HepG2 (cell line): Measurements from ENCODE around the gene MPC1. TPM values are rescaled to one million over a fixed set of nuclear protein-coding genes. Genes with fewer than 3 reads are reported as not detected.

Experiments used
- ATAC-seq: fragments of 200-7000 bp; cut with Tn5 transposase; 3 replicates; pipeline ENCODE4 v1.9.1; 2020; ENCODE audit warnings: mild to moderate bottlenecking, moderate library complexity
- BruUV-seq: library from RNA; stranded (reverse); fragments of 400-500 nt; replicated peaks from 2 replicates; lab custom pipeline; 2021; lab: Mats Ljungman, UMichigan
- CTCF ChIA-PET: fragments of 300-600 bp; formaldehyde crosslinking; extraction: SDS; loops from one replicate; lab custom pipeline; 2021; ENCODE audit warnings: low total read pairs, inconsistent platforms, low intra/inter-chr PET ratio; lab: Yijun Ruan, JAX
- POLR2A ChIA-PET: fragments of 350-600 bp; sonication (Branson Sonifier 250); formaldehyde crosslinking; loops from one replicate; lab custom pipeline; 2020; ENCODE audit warnings: antibody characterized with exemption, inconsistent platforms; lab: Yijun Ruan, JAX
- DNase-seq: peaks from one replicate; pipeline ENCODE4 v3.0.0-alpha.2; 2015; ENCODE audit warnings: low spot score
- FAIRE-seq: peaks from 3 replicates; lab custom pipeline; 2011; peaks lifted over from hg19 to GRCh38; lab: Jason Lieb, UNC
- H2AFZ ChIP-seq: one replicate; pipeline ENCODE4 v1.6.1; 2011; ENCODE audit warnings: low read length, inconsistent platforms
- H3K27ac ChIP-seq: fragments of 300-600 bp; 3 replicates; pipeline ENCODE4 v1.8.0; 2011; ENCODE audit warnings: mixed run types, mild to moderate bottlenecking, mixed read lengths, low read length, inconsistent platforms; ENCODE audit not compliant: insufficient read depth; ENCODE audit errors: extremely low read length
- H3K27me3 ChIP-seq, 2 experiments: fragments of 200-600 bp in 1 of 2; 2 replicates in 1 of 2; 3 replicates in 1 of 2; pipeline versions ENCODE4 v1.6.0 to v1.8.0; 2011; ENCODE audit warnings: low read length in 2 of 2, mild to moderate bottlenecking in 2 of 2, moderate library complexity in 2 of 2, inconsistent platforms in 1 of 2; ENCODE audit not compliant: insufficient read depth in 2 of 2, control insufficient read depth in 1 of 2
- H3K36me3 ChIP-seq, 2 experiments: fragments of 200-600 bp in 1 of 2; replicated peaks in 1 of 2; 2 replicates in 1 of 2; 3 replicates in 1 of 2; pipeline versions ENCODE4 v1.5.1 to v1.8.0; 2011; ENCODE audit warnings: low read length in 2 of 2, inconsistent platforms in 1 of 2; ENCODE audit not compliant: insufficient read depth in 2 of 2, control insufficient read depth in 1 of 2
- H3K4me1 ChIP-seq: 2 replicates; pipeline ENCODE4 v1.5.1; 2012; ENCODE audit warnings: low read length, inconsistent platforms; ENCODE audit not compliant: insufficient read depth
- H3K4me2 ChIP-seq: 2 replicates; pipeline ENCODE4 v1.6.0; 2011; ENCODE audit warnings: low read depth, low read length, inconsistent platforms
- H3K4me3 ChIP-seq, 3 experiments: fragments of 200-600 bp in 1 of 3; sonication (generic), shearing (Covaris generic) in 1 of 3; replicated peaks in 1 of 3; 2 replicates each; pipeline ENCODE4 v1.5.1; 2011 to 2016; ENCODE audit warnings: low read length in 3 of 3, inconsistent platforms in 2 of 3, low read depth in 2 of 3, mild to moderate bottlenecking in 2 of 3, control low read depth in 1 of 3, mixed read lengths in 1 of 3; ENCODE audit not compliant: insufficient read depth in 1 of 3
- H3K79me2 ChIP-seq: one replicate; pipeline ENCODE4 v1.6.1; 2011; ENCODE audit warnings: low read length, inconsistent platforms; ENCODE audit not compliant: insufficient read depth
- H3K9ac ChIP-seq: 2 replicates; pipeline ENCODE4 v1.6.0; 2011; ENCODE audit warnings: mild to moderate bottlenecking, low read depth, low read length, inconsistent platforms; ENCODE audit not compliant: insufficient read depth
- H3K9me3 ChIP-seq: 2 replicates; pipeline ENCODE4 v1.5.1; 2012; ENCODE audit warnings: mild to moderate bottlenecking, low read length
- H4K20me1 ChIP-seq: 2 replicates; pipeline ENCODE4 v1.6.0; 2011; ENCODE audit warnings: inconsistent platforms, mild to moderate bottlenecking, low read length, moderate library complexity; ENCODE audit not compliant: insufficient read depth
- AGO1 ChIP-seq: fragments of 200-400 bp; formaldehyde crosslinking; IDR thresholded peaks from 2 replicates; pipeline ENCODE4 v1.6.1; 2017; ENCODE audit warnings: mild to moderate bottlenecking, low read depth, low read length, moderate library complexity; ENCODE audit not compliant: poor library complexity, severe bottlenecking
- ARNT2 ChIP-seq: sonication (generic); formaldehyde crosslinking; IDR thresholded peaks from 2 replicates; pipeline ENCODE4 v1.8.0; 2022; ENCODE audit warnings: mild to moderate bottlenecking, low read depth, missing genetic modification reagents, moderate library complexity
- CENPT ChIP-seq: sonication (generic); formaldehyde crosslinking; IDR thresholded peaks from 2 replicates; pipeline ENCODE4 v1.8.0; 2022; ENCODE audit warnings: low read depth, mild to moderate bottlenecking, moderate library complexity, missing genetic modification reagents
- GATAD1 ChIP-seq: IDR thresholded peaks from 2 replicates; pipeline ENCODE4 v1.6.1; 2016; ENCODE audit warnings: missing genetic modification reagents, missing compliant biosample characterization
- HNRNPK ChIP-seq: fragments of 200-400 bp; formaldehyde crosslinking; IDR thresholded peaks from 2 replicates; pipeline ENCODE4 v1.6.1; 2018; ENCODE audit warnings: low read length, low read depth, moderate library complexity, mild to moderate bottlenecking; ENCODE audit not compliant: poor library complexity, severe bottlenecking
- KDM2A ChIP-seq: sonication (generic); formaldehyde crosslinking; IDR thresholded peaks from 2 replicates; pipeline ENCODE4 v1.4.0; 2020; ENCODE audit warnings: low read depth, missing genetic modification reagents, borderline replicate concordance
- KDM6A ChIP-seq: IDR thresholded peaks from 2 replicates; pipeline ENCODE4 v1.6.1; 2016; ENCODE audit warnings: low read depth
- KMT2A ChIP-seq: sonication (generic); formaldehyde crosslinking; IDR thresholded peaks from 2 replicates; pipeline ENCODE4 v1.4.0; 2020; ENCODE audit warnings: missing genetic modification reagents
- MTF1 ChIP-seq: sonication (generic); formaldehyde crosslinking; IDR thresholded peaks from 2 replicates; pipeline ENCODE4 v1.5.0; 2020; ENCODE audit warnings: missing genetic modification reagents
- PHB2 ChIP-seq: fragments of 450-650 bp; IDR thresholded peaks from 2 replicates; pipeline ENCODE4 v1.6.1; 2018; ENCODE audit not compliant: partially characterized antibody
- POGZ ChIP-seq: sonication (generic); formaldehyde crosslinking; IDR thresholded peaks from 2 replicates; pipeline ENCODE4 v1.4.0; 2020; ENCODE audit warnings: mild to moderate bottlenecking, missing genetic modification reagents
- RERE ChIP-seq: IDR thresholded peaks from 2 replicates; pipeline ENCODE4 v1.6.1; 2016; ENCODE audit warnings: low read depth, missing genetic modification reagents, missing compliant biosample characterization
- ZBTB37 ChIP-seq: sonication (generic); formaldehyde crosslinking; IDR thresholded peaks from 2 replicates; pipeline ENCODE4 v1.4.0; 2020; ENCODE audit warnings: mild to moderate bottlenecking, missing genetic modification reagents
- ZBTB38 ChIP-seq: sonication (generic); formaldehyde crosslinking; IDR thresholded peaks from 2 replicates; pipeline ENCODE4 v1.5.1; 2020; ENCODE audit warnings: mild to moderate bottlenecking, missing genetic modification reagents
- ZNF256 ChIP-seq: sonication (generic); formaldehyde crosslinking; conservative IDR thresholded peaks from 2 replicates; pipeline ENCODE4 v1.4.0; 2020; ENCODE audit warnings: missing genetic modification reagents
- ZNF292 ChIP-seq: sonication (generic); formaldehyde crosslinking; IDR thresholded peaks from 2 replicates; pipeline ENCODE4 v1.8.1; 2022; ENCODE audit warnings: mild to moderate bottlenecking, low read depth, missing genetic modification reagents, borderline replicate concordance
- WGBS: methylation state at CpG from one replicate; pipeline ENCODE4 v1.1.6; 2017; ENCODE audit warnings: low lambda C conversion rate; 5-methylcytosine and 5-hydroxymethylcytosine counted together
- in situ Hi-C: cut with HindIII; loops from 2 replicates; pipeline ENCODE4 v1.10.0; 2017; ENCODE audit warnings: low pct_unique_long_range_greater_than_20kb; ENCODE audit not compliant: extremely low pct_ligation_motif_present
- intact Hi-C: fragments of 100-400 bp; cut with micrococcal nuclease; formaldehyde crosslinking; loops from one replicate; pipeline ENCODE4 v1.10.0; 2022; ENCODE audit not compliant: unreplicated experiment
- polyA plus RNA-seq, 8 experiments: library from polyadenylated mRNA; depleted of rRNA in 3 of 8; stranded (reverse) in 7 of 8; unstranded in 1 of 8; fragments of >200 nt; fragmentation: Illumina TruSeq in 4 of 8; extraction: Trizol in 4 of 8; gene quantifications; 2 replicates each; pipeline versions ENCODE4 v1.2.1 to v1.2.3, GENCODE V29; 2011 to 2016; ENCODE audit warnings: low read depth in 4 of 8, missing spikeins in 1 of 8, mixed read lengths in 1 of 8; ENCODE audit not compliant: insufficient read depth in 1 of 8
- total RNA-seq, 5 experiments: library from RNA; depleted of rRNA; stranded (reverse); fragments of >200 nt; fragmentation: Illumina TruSeq; extraction: Trizol; gene quantifications; 2 replicates each; pipeline ENCODE4 v1.2.3, GENCODE V29; 2016; ENCODE audit warnings: low read depth in 1 of 5

MPC1 gene
- total and polyA plus RNA-seq, 2 of the 13 experiments (the other 11 are each of a cell fraction or from before 2014, with no cell fraction given) = 189 to 214 TPM

GRCh38 chr6:166381733-166382499, 824 bp downstream of the MPC1 start:
- peak; percentile 71 for ATAC-seq
- H3K4me2 ChIP-seq = peak overlapping the region; percentile 97
- H3K27ac ChIP-seq = peak overlapping the region; percentile 78
- intact Hi-C loops (loop anchor here (1.0 to 5.0 kb wide), 4 partner anchors 19 to 105 kb away; no protein-coding TSS in a partner anchor), in situ Hi-C loops (no loop called here)
- H3K4me3 ChIP-seq = peak overlapping the region; percentile 98 to 100 (median 99)
- CTCF ChIA-PET = interaction anchor here (1.8 to 3.2 kb wide), 4 partner anchors 19 to 106 kb away, joined by 11 to 20 read pairs (median 17); no protein-coding TSS in a partner anchor
- 0 out of 5 replicates have a peak, but pooled peaks cover 1 to 6% of the 10 kb centered on the region in 2 experiments for H3K36me3 ChIP-seq
- no peaks in the 10 kb centered on the region for H3K9me3 ChIP-seq
- under 1% methylated on average over 18 of the region's 49 CpGs for WGBS
- H2AFZ ChIP-seq = peak overlapping the region; percentile 81
- BruUV-seq = no TSS peak
- peak; percentile 58 for DNase-seq
- POLR2A ChIA-PET = interaction anchor here (0.6 to 4.8 kb wide), 12 partner anchors 10 to 105 kb away, joined by 3 to 48 read pairs (median 4); partner anchors contain the start of gene SFT2D1
- peak overlapping the region; percentile 86 for H3K9ac ChIP-seq
- no peaks in the 10 kb centered on the region; a peak in 1 of 5 replicates for H3K27me3 ChIP-seq
- no peaks in the 10 kb centered on the region; the same call in 1 of the 2 replicates for H4K20me1 ChIP-seq
- H3K4me1 ChIP-seq = peaks cover 63% of the 10 kb centered on the region
- peaks cover 61% of the 10 kb centered on the region for H3K79me2 ChIP-seq
- FAIRE-seq = no peak
- TF ChIP-seq AGO1 = no peak
- no peak; the same call in 1 of the 2 replicates for TF ChIP-seq ZBTB37 (CRISPR knock-in tag)
- TF ChIP-seq MTF1 (CRISPR knock-in tag) = no peak
- TF ChIP-seq ARNT2 (CRISPR knock-in tag) = peak; percentile 84; the same call in 1 of the 2 replicates
- TF ChIP-seq CENPT (CRISPR knock-in tag) = no peak
- TF ChIP-seq ZNF256 (CRISPR knock-in tag) = no peak
- TF ChIP-seq PHB2 = no peak
- TF ChIP-seq ZBTB38 (CRISPR knock-in tag) = peak; percentile 94; the same call in 1 of the 2 replicates
- no peak; the same call in 1 of the 2 replicates for TF ChIP-seq RERE (CRISPR knock-in tag)
- TF ChIP-seq GATAD1 (CRISPR knock-in tag) = peak; percentile 78
- TF ChIP-seq ZNF292 = peak; percentile 44; the same call in 1 of the 2 replicates
- no peak for TF ChIP-seq HNRNPK
- no peak for TF ChIP-seq KDM6A (CRISPR knock-in tag)
- TF ChIP-seq KMT2A = peak; percentile 100
- peak; percentile 98 for TF ChIP-seq KDM2A
- peak; percentile 66 for TF ChIP-seq POGZ
